SK-MEL-5 (cell line): ENCODE measurements around the gene KCTD1. TPM values are rescaled to one million over a fixed set of nuclear protein-coding genes. Genes with fewer than 3 reads are reported as not detected.

Experiments used
- DNase-seq: peaks from one replicate; pipeline ENCODE4 v3.0.0-alpha.2; 2016; ENCODE audit warnings: low read depth, low spot score
- in situ Hi-C: cut with HindIII; loops from 2 replicates; pipeline ENCODE4 v1.10.0; 2016; ENCODE audit warnings: low sequenced_read_pairs, high pct_unique_total_duplicates, low pct_unique_long_range_greater_than_20kb
- total RNA-seq: library from RNA; depleted of rRNA; stranded (reverse); fragments of >200 nt; shearing (Covaris generic); gene quantifications from 2 replicates; pipeline ENCODE4 v1.2.3, GENCODE V29; 2014

Gene KCTD1
- total RNA-seq, 1 experiment from 2014 or later: 11.9 TPM

DNA sequence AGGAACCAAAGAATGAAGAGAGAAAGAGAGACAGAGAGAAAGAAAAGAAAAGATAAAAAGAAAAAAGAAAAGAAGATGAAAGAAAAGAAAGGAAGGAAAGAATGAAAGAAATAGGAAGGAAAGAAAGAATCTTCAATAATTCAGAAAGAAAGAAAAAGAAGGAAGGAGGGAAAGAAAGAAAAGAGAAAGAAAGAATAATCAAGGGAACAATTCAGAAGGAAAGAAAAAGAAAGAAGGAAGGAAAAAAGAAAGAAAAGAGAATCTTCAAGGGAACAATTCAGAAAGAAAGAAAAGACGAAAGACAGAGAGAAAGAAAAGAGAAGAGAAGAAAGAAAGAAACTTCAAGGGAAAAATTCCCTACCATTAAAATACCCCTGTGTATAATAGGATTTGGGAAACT lies 5.6 kb upstream of the KCTD1 start:
- DNase-seq: no peak
- in situ Hi-C loops: no loop called here

DNA sequence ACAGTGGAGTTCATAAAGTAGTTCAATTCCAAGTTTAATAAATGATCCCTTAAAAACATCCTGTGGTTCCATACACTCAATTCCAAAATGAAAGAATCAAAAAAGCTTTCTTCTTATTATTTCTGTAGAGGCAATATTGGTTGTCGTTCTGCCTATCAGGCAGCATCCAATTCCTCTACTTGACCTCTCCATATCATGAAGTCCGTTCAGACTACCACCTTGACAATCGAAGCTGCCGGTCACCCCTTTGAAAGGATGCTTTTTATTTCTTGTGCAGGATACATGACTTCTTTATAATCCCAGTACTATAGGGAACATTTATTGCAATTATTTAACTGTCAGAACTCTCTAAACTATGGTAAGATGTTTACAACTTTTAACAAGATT lies 3.3 kb upstream of the KCTD1 start:
- DNase-seq: no peak
- in situ Hi-C loops: no loop called here

DNA sequence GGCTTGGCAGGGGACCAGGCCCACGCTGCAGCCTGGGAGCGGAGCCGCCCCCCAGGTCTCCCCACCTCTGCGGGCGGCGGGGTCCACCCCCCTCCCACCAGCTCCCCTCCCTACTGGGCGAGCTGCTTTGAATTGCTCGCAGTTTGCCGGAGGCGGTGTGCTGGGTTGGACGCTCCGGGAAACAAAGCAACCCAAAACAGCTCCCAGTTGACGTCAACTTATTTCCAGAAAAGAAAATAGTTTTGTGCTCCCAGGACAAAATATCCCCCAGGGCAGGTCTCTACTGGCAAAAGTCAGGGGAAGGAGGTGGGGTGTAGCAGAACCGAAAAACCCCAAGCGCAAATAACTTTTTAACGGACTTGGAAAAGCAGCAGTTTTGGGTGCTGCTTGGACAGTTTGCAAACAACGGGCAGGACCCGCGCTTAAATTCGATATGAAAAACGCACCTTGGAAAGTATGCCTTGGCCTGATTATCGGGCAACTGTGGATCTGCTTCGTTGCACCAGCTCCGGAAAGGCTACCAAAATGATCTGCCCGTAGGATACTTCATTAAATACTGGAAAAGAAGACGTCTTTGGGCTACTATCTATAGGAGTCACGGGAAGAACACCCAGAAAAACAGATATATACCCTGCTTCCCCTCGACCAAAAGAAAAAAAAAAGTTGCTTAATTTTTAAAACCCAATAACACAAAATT lies 2.8 kb upstream of the KCTD1 start:
- in situ Hi-C loops: no loop called here
- DNase-seq: no peak

DNA sequence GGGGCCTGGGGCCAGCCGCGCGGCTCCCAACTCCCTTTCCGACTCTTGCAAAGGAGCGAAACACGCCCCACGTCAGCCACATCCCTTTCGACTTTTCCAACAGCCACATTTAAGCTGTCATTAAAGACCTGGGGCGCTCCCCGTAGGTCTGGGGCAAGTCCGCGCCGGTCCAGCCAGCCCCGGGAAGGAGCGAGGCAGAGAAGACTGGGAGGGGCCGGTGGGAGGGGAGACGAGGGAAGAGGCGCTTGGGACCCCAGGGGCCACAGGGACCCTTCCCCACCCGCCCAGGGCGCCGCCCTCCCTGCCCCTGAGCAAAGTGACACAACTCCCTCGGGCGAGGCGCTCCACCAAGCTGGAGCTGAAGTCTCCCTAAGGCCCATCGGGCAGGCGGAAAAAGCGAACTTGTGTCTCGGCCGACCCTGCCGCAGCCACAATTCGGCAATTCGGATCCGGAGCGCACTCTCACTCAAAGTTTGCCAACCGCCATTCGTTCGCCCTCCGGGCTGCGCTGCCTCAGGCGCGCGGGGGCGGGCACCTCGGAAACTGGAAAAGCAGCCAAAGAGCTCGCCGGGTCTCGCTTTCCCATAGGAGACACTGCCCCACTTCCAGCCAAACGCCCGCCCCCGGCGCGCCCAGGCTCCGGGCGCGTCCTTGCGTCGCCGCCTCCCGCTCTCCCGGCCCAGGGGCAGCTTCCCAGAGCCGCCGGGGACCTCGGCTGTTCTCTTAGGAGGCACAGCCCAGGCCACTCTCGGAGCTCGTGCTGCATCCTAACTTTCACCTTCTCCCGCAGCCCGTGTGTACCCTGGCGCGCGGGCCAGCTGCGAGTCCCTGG lies 1.1 kb upstream of the KCTD1 start:
- in situ Hi-C loops: no loop called here
- peak; percentile 34 for DNase-seq

DNA sequence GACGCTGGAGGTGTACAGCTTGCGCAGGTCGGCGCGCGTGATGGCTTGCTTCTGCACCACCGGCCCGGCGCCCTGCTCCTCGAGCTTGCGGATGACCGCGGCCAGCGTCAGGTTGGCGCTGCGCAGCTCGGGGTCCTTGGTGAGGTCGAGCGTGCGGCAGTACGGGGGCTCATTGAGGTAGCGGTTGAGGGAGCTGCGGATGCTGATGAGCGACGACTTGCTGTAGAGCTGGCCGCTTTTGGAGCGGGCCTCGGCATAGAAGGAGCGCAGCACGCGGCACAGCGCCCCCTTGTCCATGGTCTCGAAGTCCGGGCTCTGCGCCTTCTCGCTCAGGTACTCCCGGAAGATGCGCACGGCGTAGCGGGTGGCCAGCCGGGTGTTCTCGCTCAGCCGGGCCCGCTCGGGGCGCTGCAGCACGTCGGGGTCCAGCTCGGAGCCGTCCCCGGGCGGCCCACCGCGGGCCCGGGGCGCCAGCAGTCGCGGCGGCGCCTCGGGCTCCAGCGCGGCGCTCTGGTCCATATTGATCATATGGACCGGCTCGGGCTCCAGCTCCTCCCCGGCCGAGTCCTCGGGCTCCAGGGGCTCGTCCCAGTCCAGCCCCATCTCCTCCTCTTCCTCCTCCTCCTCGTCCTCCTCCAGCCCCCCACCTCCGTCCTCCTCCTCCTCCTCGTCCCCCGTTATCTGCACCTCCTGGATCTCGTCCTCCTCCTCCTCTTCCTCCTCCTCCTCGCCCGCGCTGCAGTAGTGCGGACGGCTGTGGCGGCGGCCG lies 523 bp downstream of the KCTD1 start:
- in situ Hi-C loops: no loop called here
- no peak for DNase-seq

DNA sequence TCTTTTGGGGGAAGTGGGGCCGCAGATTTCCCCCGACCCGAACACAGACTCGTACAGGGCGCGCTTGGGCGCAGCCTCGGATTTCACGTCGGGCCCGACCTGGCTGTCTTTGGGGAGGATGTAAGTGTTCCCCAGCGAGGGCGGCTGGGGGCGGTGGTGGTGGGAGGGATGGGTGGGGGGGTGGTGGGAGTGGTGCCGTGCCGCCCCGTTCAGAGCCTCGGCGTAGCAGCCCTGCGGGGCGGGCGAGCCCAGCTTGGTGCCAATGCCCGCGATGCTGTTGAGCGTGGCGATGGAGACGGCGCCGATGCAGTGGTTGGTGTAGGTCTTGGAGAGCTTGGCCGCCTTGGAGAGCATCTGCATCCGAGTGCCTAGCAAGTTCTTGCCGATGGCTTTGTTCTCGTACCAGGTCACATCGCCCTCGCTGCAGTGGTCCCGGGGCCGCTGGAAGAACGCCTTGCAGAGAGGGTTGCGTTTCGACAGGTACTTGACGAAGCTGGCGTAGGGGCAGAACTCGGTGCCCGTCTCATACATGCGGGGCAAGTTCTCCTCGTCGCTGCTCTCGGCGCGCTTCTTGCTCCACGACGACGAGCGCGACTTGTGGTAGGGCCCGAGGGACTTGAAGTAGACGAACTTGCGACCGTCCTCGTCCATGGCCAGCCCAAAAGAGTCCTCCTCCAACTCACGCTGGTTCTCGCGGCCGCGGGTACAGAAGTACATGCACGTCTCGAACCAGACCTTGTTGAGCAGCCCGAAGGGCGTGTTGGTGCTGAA lies 1.3 kb downstream of the KCTD1 start:
- in situ Hi-C loops: no loop called here
- DNase-seq: no peak

DNA sequence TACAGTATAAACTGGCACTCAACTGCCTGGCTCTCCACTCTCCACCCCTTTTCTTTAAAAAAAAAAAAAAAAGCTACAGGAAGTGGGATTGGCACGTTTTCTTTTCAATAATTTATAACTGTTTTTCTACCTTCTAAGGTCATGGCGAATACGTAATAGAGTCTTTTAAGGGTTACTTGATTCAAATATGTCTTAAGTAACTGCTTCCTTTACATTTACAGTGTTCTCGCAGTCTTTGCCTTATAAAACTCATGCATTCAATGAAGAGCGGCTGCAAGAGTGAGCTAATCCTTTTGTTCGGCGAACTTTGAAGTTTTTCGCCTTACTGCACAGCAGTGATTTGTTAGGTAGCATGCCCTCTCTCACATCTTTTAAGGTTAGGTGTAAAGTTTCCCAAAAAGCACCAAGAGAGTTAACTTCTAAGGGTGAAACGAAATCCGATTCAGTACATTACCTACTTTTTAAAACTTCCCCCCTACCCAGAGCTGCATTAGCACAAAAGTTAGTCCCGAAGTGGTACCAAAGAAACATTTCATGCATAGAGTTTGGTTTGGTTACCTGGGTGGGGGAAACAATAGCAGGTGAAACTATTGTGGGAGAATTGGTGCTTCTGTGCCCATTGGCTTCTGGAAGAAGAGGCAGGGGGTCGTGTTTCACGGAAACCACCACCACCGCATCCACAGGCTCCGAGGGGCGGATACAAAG lies 2.0 kb downstream of the KCTD1 start:
- DNase-seq: no peak
- in situ Hi-C loops: no loop called here

DNA sequence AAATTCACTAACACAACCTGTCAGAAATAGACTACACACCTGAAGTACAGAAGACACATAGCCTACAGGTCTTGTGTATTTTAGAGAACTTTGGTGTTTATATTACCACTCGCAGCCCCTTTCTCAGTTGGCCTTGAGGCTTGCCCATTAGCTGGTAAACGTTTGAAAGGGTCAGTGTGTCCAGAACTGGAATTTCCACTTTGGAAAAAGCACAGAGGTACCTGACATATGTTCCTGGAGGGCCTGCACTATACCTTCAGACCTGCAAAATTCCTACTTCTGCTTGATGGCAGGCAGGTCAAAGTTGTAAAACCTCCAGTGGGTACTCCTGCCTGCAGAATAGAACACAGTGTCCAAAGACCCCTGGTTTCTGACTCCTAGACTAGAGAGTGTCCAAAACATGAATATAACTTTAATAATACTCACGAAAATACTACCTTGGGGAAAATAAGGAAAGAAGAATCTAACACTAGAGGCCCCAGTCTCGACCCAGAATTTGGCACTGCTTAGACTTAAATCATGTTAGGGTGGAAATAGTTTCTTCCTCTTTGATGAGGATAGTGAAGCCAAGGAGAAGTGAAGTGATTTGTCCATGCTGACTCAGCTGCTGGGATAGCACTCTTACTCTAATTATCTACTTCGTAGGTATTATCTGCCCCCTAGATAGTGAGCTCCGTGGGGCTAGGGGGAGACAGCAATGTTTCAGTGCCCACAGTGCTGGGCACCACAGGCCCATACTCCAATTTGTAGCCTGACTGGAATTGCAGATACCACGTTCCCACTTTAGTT lies 2.8 kb downstream of the KCTD1 start:
- in situ Hi-C loops: no loop called here
- no peak for DNase-seq

DNA sequence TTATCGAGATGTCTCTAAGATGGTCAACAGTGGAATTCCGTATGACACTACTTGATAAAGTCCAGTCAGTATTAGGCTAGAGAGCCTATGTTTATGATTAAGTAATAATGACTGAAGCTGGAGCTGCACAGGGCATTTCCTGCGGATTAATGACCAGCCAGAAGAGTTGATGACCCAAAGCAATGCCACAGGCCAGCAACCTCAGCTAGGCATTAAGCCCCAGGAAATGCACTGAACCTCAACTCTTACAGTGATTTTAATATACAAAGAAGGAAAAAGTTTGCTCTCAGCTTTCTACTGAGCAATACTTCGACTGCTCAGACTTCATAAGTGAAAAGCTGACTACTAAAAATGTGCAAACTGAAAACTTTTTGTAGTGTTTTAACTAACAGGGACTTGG lies 3.9 kb downstream of the KCTD1 start:
- in situ Hi-C loops: no loop called here

DNA sequence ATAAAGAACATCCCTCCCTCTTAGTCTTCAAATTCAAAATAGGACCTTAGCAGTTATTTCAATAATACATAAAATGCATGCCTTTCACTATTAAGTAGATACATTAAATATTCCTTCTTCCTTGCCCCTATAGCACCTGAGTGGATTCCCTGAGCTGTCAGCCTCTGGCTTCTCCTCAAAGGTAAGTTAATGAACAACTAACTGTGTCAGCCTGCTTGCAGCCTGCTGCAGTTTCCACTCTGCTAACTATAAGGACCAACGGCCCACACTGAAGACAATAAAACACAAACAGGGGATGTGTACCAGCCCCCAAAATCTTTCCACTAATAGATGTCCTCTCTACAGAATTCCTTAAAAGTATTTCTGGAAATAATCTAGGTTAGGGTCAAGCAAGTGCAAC lies 5.0 kb downstream of the KCTD1 start:
- in situ Hi-C loops: no loop called here
- no peak for DNase-seq

More for the DNA sequence above, 3.9 kb downstream of the KCTD1 start:
- no peak for DNase-seq

DNA sequence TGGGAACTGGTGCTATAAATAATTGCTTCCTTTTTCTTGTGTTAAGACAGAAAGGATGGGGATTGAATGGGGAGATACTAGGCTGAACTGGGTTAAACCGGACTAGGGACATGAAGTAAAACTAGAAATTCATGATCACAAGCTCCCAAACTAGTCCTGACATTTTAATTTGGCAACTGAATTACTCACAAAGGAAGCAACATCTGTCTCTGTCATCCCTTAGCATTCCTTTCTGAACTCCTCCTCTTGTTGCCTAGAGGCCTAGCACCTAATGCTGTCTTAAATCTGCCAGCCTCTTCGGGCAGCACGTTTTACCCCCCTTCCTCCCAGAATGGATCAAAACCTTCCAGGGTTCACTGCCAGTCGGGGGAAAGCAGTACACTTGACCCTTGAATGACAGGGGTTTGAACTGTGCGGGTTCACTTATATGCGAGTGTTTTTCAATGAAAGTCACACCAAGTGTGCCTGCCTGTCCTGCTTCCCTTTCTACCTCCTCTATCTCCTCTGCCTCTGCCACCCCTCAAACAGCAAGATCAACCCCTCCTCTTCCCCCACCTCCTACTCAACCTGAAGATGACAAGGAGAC lies 8.2 kb downstream of the KCTD1 start:
- no peak for DNase-seq
- in situ Hi-C loops: no loop called here

DNA sequence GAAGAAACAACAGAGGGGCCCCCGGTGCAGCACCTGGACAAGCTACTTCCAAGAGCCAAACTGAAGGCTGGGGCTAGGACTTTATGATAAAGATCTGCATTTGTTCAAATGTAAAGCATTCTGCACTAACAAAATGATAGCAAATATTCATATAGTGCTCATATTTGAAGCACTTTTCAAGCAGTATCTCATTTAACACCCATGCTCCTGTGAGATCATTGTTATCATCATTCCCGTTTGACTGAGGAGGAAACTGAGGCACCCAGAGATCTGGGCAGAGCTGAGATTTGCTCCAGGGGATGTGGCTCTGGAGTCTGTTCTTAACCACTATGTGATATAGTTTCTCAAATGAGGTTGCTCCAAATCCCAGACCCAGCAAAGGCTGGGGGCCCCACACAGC lies 9.8 kb downstream of the KCTD1 start:
- in situ Hi-C loops: no loop called here
- DNase-seq: no peak

DNA sequence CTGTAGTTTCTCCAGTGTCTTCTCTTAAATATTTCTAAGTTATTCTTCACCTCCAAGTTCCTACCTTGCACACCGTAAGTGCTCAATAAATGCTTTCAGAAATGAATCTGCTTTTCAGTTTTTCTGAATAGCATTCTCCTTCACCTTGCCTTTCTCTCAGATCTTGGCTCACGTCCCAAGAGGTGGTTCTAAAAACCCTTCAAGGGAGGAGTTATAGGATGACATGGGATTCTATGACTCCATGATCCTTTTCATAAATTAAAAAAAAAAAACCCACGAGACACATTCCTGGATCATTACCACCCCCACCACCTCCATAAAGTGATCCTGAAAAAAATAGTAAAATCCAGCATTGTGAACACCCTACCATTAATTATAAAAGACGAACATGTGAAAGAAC lies 11.7 kb downstream of the KCTD1 start:
- DNase-seq: no peak
- in situ Hi-C loops: no loop called here

DNA sequence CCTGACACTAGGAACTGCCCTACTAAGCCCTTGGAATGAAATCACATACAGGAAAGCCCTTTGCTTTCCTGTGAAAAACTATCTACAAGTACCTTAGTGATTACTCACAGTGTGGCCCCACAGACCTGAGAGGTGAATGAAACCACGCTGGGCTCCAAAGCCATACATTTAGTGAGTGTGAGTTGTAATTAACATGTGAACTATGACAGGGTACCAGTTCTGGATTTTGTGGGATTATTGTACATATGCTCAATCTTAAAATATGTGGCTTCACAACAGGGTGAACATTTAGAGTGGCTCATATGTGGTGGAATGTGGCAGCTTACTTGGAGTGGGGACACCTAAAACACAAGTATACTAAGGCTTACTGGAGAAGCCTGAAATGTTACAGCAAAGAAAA lies 12.3 kb downstream of the KCTD1 start:
- in situ Hi-C loops: no loop called here
- DNase-seq: no peak

DNA sequence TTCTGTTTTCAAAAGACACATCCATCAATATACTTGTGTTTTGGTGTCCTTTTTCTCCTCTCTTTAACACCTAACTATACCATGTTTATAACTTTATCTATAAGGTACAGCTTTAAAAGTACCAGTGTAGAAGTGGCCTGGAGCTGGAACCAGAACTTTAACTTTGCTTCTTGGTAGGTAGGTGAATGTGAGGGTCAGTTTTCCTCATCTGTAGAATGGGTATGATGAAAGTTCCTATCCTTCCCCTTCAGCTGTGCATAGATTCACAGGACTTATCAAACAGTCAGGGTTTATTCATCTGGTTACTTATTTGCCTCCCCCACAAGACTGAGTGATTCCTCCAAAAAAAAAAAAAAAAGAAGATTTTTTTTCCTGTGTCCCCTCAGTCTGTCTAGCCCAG lies 12.7 kb downstream of the KCTD1 start:
- in situ Hi-C loops: no loop called here
- DNase-seq: no peak
